Stimulated activated CD4-positive, alpha-beta T cell treated with anti-CD3 and anti-CD28 coated beads, Interleukin-4, amount 100 ng/mL, for 1 hour (primary cell): ENCODE measurements around the gene GABARAPL2.

Source experiments
- DNase-seq: peaks from one replicate; pipeline ENCODE4 v3.0.0-alpha.2; 2020

The GABARAPL2 gene

GRCh38 chr16:75593825-75594820, 27.9 kb downstream of the GABARAPL2 start:
- no peak for DNase-seq

- no peak for DNase-seq
These were observed 33.5 kb downstream of the GABARAPL2 start for GRCh38 chr16:75599452-75600277.

- no peak for DNase-seq
These were observed 37.1 kb downstream of the GABARAPL2 start for GRCh38 chr16:75603241-75603640.

DNA sequence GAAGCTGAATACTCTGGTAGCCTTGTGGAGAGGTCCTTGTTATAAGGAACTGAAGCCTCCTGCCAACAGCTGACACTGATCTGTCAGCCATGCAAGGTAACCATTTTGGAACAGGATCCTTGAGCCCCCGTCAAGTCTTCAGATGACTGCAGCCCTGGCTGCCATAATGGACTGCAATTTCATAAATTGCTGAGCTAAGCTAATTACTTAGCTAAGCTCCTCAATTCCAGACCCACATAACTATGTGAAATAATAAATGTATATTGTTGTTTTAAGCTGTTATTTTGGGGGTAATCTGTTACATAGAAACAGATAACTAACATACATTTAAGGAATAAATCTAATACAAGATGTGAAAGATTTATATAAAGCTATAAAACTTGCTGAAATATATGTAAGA, 40.3 kb downstream of the GABARAPL2 start:
- DNase-seq: no peak

DNA sequence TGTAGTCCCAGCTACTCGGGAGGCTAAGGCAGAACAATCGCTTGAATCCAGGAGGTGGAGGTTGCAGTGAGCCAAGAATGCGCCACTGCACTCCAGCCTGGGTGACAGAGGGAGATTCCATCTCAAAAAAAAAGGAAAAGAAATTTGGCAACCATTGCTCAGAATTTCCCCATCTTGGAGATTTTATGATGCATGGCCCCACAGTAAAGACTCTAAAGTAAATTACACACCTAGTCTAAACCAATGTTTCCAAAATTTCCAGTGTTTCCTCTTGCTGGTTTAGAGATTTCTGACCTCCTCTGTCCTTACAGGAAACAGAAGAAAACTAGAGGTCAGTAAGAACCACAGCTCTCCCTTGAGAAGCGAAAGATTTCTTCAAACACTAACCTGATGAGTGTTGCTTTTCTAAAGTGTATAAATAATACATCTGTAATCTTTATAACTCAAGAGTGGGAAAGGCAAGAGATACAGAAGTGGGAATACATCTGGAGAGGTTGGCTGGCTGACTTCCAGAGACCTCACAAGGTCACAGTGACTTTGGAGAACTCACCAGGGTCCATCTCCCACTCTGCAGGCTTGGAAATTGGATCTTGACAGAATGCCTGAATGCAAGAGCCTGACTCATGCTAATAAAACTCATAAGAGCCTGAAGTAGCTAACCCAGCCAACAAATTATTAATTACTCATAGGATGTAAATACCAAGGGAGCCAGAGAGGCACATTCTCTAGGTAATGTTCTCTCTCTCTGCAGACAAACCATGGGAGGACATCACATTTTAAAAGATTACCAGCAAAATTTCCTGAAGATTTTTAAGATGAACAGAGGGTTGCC, 48.1 kb downstream of the GABARAPL2 start:
- no peak for DNase-seq

- DNase-seq: no peak
These were observed 49.4 kb downstream of the GABARAPL2 start for GRCh38 chr16:75615619-75616018.

DNA sequence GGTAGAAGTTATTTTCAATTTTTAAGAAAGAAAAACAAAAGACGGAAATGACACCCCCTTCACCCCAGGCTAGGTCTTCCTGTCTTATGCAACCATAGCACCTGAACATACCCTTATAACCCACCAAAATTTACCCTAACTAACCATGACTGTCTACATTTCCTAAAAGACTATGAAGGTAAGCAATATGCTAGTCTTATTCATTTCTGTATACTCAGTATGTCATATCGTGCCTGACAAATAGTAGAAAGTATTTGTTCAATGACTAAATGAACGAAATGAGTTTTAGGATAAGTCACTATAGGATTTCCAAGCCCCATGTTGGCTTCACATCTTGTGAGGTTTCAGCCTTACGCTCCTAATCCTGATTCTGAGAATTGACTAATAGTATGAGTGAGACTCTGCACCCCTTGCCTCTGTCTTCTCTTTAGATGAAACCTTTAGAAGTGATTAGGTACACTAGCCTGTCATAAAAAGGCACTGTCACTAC, 50.4 kb downstream of the GABARAPL2 start:
- DNase-seq: no peak

DNA sequence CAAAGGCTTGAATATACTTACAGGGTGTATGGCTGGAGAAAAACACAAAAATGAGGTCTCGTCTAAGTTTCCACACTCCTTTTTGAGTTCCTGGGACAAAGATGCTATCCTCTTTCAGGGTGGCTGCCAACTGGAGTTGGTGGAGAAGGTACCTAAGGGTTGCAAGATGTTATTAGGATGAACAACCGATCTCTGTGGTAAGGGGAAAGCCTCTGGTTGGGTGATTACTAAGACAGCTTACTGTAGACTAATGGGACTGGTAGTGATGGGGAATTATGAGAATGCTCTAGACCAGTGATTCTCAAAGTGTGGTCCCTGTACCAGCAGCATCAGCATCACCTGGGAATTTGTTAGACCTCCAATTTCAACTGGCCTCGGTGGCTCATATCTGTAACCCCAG, 50.9 kb downstream of the GABARAPL2 start:
- DNase-seq: no peak

DNA sequence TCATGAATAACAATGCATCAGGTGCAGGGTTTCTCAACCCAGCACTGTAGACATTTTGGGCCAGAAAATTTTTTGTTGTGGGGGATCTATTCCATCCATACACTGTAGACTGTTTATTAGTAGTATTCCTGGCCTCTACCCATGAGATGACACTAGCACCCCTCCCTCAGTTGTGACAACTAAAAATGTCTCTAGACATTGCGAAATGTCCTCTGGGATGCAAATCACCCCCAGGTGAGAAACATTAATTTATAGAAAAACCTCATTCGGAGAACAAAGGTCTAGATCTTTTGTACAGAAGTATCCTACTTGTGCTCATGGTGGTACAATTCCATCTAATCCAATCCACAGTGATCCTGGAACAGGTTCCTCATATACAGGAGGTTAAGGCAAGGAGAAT, 52.6 kb downstream of the GABARAPL2 start:
- DNase-seq: no peak

- no peak for DNase-seq
These were observed 54.4 kb downstream of the GABARAPL2 start for GRCh38 chr16:75620326-75621169.

- no peak for DNase-seq
These were observed 54.9 kb downstream of the GABARAPL2 start for GRCh38 chr16:75621170-75621477.

DNA sequence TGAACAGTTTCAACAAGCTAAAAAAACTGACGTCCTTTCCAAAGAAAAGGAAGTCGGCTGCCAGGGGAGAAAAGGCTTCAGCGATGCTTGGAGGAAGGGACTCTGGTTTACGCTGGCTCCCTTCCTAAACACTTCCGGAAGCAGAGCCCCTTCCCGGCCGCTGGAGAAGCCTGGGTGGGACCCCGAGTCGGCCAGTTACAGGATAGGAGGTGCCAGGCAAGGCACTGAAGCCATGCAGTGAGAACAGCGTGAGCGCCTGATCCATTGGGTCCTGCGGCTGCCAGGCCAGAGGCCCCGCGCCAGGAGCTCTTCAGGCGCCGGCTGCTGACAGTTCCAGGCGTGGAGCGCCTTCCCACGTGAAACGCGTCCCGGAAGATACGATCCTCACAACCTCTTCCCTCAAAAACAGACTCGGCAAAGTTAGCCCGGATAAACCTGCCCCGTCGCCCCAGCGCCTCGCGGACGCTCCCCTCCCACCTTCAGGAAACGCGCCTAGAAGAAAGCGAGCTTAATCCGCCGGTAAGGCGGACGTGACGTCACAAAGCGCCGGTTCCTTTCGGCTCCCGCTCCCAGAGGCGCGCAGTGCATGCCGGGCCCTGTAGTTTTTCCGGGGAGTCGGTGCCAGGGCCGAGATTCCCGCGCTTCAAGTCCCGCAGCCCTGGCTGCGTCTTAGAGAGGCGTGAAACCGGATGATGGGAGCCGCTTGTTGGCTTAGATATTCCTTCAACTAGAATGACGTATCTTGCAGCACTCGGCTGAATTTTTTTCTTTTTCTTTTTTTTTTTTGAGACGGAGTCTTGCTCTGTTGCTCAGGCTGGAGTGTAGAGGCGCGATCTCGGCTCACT, 56.8 kb downstream of the GABARAPL2 start, which contains the start of gene ADAT1:
ADAT1 (minus strand) TSS at position 521 of the 845 bp plus-strand sequence. CDS start 2,482 bp downstream, outside the sequence.
- DNase-seq: peak; percentile 97

DNA sequence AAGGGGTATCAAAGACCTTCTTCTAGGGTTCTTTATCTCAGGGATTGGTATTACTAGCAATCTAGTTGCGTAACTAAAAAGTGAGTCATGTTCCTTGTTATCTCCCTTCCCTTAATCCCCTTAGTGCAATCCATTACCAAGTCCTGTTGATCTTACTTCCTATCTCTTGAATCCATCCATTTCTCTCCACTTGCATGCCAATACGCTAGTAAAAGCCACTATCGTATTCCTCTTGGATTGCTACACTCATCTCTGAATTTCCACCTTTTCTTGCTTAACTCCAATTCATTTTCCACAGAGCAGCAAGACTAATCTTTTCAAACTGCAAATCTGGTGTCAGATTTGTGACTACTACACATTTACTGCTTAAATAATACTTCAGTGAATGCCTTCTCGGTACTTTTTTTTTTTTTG, 58.7 kb downstream of the GABARAPL2 start:
- no peak for DNase-seq

GRCh38 chr16:75626806-75627205, 60.6 kb downstream of the GABARAPL2 start:
- DNase-seq: no peak
